C4-2B (cell line): ENCODE data around the gene RFX6.

ENCODE experiments used
- ZFX ChIP-seq: fragments of 450-650 bp; IDR thresholded peaks from 2 replicates; pipeline ENCODE4 v1.6.1; 2017
- TF ChIP-seq, protein P1 (sequence below): fragments of 450-650 bp; conservative IDR thresholded peaks from 2 replicates; pipeline ENCODE4 v1.5.1; 2017; ENCODE audit warnings: mild to moderate bottlenecking

DNA sequence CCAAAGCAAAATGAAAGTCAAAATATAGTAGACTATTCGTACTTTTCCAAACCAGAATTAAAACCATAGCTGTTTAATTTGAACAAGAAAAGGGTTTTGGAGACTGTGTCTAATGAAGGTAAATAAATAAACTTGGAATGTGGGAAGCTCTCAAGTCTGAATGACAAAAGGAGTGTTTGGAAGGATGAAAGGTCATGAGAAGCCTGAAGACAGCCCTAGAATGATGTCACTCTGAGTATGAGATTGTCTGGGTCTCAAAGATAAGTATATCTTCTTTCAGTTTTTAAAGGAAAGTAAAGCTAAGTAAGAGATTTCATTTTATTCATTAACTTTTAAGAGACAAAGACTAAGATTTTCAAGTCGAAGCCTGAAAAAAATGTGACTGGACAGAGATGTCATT, 72.9 kb downstream of the RFX6 start:
- TF ChIP-seq, protein P1, sequence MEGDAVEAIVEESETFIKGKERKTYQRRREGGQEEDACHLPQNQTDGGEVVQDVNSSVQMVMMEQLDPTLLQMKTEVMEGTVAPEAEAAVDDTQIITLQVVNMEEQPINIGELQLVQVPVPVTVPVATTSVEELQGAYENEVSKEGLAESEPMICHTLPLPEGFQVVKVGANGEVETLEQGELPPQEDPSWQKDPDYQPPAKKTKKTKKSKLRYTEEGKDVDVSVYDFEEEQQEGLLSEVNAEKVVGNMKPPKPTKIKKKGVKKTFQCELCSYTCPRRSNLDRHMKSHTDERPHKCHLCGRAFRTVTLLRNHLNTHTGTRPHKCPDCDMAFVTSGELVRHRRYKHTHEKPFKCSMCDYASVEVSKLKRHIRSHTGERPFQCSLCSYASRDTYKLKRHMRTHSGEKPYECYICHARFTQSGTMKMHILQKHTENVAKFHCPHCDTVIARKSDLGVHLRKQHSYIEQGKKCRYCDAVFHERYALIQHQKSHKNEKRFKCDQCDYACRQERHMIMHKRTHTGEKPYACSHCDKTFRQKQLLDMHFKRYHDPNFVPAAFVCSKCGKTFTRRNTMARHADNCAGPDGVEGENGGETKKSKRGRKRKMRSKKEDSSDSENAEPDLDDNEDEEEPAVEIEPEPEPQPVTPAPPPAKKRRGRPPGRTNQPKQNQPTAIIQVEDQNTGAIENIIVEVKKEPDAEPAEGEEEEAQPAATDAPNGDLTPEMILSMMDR: no peak
- TF ChIP-seq ZFX: no peak
